ENCODE data around the gene FBXO3. TPM values are rescaled to one million over a fixed set of nuclear protein-coding genes. Genes with fewer than 3 reads are reported as not detected.

Gene FBXO3
- total and polyA plus RNA-seq, 2 of the 13 experiments (the other 11 are each of a cell fraction or from before 2014, with no cell fraction given) = 20.4 to 27.6 TPM

DNA sequence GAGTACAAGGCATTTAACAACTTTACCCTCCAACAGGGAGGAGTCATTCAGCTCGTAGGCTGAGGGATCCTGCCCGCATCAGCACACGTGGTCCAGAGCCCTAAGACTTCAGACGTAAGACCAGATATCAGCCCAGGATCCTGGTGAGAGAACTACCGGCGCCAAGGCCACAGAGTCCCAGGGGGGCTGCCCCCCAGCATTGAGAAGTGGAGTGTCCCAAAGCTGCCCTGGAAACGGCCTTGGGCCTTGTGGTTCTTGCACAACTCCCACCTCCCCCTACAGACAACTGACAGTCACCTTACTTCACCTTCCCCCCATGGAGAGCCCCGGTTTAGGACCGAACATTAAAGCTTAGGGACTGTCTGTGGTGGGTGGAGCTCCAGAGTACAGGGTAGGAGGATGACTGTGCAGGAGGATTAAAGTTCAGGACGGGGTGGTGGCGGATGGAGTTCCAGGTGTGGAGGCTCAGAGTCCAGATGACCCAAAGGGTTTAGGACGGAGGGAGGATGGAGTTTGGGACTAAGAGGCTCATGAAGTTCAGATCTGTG lies 74.7 kb downstream of the FBXO3 start (continued):
- TF ChIP-seq, protein P1, sequence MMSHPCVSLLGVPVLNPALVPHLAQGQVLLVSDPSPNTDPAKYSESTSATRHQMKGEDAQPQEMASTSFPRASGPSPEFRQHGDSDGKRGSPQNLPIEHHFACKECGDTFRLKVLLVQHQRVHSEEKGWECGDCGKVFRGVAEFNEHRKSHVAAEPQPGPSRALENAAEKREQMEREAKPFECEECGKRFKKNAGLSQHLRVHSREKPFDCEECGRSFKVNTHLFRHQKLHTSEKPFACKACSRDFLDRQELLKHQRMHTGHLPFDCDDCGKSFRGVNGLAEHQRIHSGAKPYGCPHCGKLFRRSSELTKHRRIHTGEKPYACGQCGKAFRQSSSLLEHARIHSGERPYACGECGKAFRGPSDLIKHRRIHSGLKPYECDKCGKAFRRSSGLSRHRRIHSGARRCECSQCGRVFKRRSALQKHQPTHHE (CRISPR knock-in tag; IDR thresholded peaks at IDR 0.05; ENCODE audit: borderline replicate concordance) = no peak; the same call in 1 of the 2 replicates
- TF ChIP-seq LCORL (IDR thresholded peaks at IDR 0.05) = peak; percentile 91
- peak; percentile 88 for TF ChIP-seq LCORL (CRISPR knock-in tag; IDR thresholded peaks at IDR 0.05)
- TF ChIP-seq JUN (CRISPR knock-in tag; IDR thresholded peaks at IDR 0.05) = no peak
- no peak for TF ChIP-seq NFRKB (IDR thresholded peaks at IDR 0.05)
- no peak for TF ChIP-seq ZNF629 (CRISPR knock-in tag; conservative IDR thresholded peaks at IDR 0.05)
- no peak for TF ChIP-seq EZH2 (conservative IDR thresholded peaks at IDR 0.05; ENCODE audit: low read depth, low read length)
- TF ChIP-seq, protein P2, sequence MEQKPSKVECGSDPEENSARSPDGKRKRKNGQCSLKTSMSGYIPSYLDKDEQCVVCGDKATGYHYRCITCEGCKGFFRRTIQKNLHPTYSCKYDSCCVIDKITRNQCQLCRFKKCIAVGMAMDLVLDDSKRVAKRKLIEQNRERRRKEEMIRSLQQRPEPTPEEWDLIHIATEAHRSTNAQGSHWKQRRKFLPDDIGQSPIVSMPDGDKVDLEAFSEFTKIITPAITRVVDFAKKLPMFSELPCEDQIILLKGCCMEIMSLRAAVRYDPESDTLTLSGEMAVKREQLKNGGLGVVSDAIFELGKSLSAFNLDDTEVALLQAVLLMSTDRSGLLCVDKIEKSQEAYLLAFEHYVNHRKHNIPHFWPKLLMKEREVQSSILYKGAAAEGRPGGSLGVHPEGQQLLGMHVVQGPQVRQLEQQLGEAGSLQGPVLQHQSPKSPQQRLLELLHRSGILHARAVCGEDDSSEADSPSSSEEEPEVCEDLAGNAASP (CRISPR knock-in tag; IDR thresholded peaks at IDR 0.05; ENCODE audit: borderline replicate concordance) = peak; percentile 99
- TF ChIP-seq, protein P3, sequence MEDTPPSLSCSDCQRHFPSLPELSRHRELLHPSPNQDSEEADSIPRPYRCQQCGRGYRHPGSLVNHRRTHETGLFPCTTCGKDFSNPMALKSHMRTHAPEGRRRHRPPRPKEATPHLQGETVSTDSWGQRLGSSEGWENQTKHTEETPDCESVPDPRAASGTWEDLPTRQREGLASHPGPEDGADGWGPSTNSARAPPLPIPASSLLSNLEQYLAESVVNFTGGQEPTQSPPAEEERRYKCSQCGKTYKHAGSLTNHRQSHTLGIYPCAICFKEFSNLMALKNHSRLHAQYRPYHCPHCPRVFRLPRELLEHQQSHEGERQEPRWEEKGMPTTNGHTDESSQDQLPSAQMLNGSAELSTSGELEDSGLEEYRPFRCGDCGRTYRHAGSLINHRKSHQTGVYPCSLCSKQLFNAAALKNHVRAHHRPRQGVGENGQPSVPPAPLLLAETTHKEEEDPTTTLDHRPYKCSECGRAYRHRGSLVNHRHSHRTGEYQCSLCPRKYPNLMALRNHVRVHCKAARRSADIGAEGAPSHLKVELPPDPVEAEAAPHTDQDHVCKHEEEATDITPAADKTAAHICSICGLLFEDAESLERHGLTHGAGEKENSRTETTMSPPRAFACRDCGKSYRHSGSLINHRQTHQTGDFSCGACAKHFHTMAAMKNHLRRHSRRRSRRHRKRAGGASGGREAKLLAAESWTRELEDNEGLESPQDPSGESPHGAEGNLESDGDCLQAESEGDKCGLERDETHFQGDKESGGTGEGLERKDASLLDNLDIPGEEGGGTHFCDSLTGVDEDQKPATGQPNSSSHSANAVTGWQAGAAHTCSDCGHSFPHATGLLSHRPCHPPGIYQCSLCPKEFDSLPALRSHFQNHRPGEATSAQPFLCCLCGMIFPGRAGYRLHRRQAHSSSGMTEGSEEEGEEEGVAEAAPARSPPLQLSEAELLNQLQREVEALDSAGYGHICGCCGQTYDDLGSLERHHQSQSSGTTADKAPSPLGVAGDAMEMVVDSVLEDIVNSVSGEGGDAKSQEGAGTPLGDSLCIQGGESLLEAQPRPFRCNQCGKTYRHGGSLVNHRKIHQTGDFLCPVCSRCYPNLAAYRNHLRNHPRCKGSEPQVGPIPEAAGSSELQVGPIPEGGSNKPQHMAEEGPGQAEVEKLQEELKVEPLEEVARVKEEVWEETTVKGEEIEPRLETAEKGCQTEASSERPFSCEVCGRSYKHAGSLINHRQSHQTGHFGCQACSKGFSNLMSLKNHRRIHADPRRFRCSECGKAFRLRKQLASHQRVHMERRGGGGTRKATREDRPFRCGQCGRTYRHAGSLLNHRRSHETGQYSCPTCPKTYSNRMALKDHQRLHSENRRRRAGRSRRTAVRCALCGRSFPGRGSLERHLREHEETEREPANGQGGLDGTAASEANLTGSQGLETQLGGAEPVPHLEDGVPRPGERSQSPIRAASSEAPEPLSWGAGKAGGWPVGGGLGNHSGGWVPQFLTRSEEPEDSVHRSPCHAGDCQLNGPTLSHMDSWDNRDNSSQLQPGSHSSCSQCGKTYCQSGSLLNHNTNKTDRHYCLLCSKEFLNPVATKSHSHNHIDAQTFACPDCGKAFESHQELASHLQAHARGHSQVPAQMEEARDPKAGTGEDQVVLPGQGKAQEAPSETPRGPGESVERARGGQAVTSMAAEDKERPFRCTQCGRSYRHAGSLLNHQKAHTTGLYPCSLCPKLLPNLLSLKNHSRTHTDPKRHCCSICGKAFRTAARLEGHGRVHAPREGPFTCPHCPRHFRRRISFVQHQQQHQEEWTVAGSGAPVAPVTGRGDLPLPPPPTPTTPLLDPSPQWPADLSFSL (CRISPR knock-in tag; IDR thresholded peaks at IDR 0.05) = no peak
- peak; percentile 73 to 87 for TF ChIP-seq POLR2A (IDR thresholded peaks at IDR 0.05; ENCODE audit: insufficient read depth in 1 of 2, low read depth in 2 of 2, low read length in 2 of 2)
- TF ChIP-seq ZMYM2 (CRISPR knock-in tag; IDR thresholded peaks at IDR 0.05) = 0 out of 2 replicates have a peak, but pooled peaks have one; percentile 41
- TF ChIP-seq, protein P4, sequence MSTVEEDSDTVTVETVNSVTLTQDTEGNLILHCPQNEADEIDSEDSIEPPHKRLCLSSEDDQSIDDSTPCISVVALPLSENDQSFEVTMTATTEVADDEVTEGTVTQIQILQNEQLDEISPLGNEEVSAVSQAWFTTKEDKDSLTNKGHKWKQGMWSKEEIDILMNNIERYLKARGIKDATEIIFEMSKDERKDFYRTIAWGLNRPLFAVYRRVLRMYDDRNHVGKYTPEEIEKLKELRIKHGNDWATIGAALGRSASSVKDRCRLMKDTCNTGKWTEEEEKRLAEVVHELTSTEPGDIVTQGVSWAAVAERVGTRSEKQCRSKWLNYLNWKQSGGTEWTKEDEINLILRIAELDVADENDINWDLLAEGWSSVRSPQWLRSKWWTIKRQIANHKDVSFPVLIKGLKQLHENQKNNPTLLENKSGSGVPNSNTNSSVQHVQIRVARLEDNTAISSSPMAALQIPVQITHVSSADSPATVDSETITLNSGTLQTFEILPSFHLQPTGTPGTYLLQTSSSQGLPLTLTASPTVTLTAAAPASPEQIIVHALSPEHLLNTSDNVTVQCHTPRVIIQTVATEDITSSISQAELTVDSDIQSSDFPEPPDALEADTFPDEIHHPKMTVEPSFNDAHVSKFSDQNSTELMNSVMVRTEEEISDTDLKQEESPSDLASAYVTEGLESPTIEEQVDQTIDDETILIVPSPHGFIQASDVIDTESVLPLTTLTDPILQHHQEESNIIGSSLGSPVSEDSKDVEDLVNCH (CRISPR knock-in tag; IDR thresholded peaks at IDR 0.05) = no peak
- TF ChIP-seq CC2D1A (CRISPR knock-in tag; IDR thresholded peaks at IDR 0.05) = 0 out of 2 replicates have a peak, but pooled peaks have one; percentile 51
- peak; percentile 89 for TF ChIP-seq NCOR1 (IDR thresholded peaks at IDR 0.05; ENCODE audit: borderline replicate concordance, low read length)
- TF ChIP-seq ZSCAN25 (CRISPR knock-in tag; IDR thresholded peaks at IDR 0.05) = 0 out of 2 replicates have a peak, but pooled peaks have one; percentile 30
- TF ChIP-seq, protein P5, sequence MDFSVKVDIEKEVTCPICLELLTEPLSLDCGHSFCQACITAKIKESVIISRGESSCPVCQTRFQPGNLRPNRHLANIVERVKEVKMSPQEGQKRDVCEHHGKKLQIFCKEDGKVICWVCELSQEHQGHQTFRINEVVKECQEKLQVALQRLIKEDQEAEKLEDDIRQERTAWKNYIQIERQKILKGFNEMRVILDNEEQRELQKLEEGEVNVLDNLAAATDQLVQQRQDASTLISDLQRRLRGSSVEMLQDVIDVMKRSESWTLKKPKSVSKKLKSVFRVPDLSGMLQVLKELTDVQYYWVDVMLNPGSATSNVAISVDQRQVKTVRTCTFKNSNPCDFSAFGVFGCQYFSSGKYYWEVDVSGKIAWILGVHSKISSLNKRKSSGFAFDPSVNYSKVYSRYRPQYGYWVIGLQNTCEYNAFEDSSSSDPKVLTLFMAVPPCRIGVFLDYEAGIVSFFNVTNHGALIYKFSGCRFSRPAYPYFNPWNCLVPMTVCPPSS (IDR thresholded peaks at IDR 0.05) = no peak
- TF ChIP-seq, protein P6, sequence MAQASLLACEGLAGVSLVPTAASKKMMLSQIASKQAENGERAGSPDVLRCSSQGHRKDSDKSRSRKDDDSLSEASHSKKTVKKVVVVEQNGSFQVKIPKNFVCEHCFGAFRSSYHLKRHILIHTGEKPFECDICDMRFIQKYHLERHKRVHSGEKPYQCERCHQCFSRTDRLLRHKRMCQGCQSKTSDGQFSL (CRISPR knock-in tag; IDR thresholded peaks at IDR 0.05) = peak; percentile 48; the same call in 1 of the 2 replicates

Measured in HepG2 (cell line).